ENCODE measurements around the gene CTDSP1. TPM values are rescaled to one million over a fixed set of nuclear protein-coding genes. Genes with fewer than 3 reads are reported as not detected.

CTDSP1 gene
- total and polyA plus RNA-seq, 2 donors (not counting 1 experiment from before 2014, with no cell fraction given): 99.8 to 207 TPM

GRCh38 chr2:218448934-218449333 is 49.3 kb downstream of the CTDSP1 start:
- Mint-ChIP-seq H3K9me3 (ENCODE audit: insufficient read depth) (no peaks in the 10 kb centered on the region), H3K27me3 (no peaks in the 10 kb centered on the region), H3K27ac (no peak overlapping the region), H3K4me3 (no peak overlapping the region), H3K4me1 (no peaks in the 10 kb centered on the region)
- Histone ChIP-seq H3K36me3 (replicated peaks in 1 of 2; ENCODE audit: control extremely low read depth in 1 of 2, control insufficient read depth in 1 of 2, extremely low read depth in 1 of 2, insufficient read depth in 2 of 2, low read length in 1 of 2) (peaks cover 9 to 19% of the 10 kb centered on the region in 2 experiments), H3K4me3 (ENCODE audit: control extremely low read depth in 1 of 5, extremely low read depth in 1 of 5, insufficient read depth in 1 of 5, low read depth in 2 of 5, low read length in 4 of 5) (no peak overlapping the region), H3K27ac (ENCODE audit: low read length in 2 of 2) (no peak overlapping the region), H3K27me3 (replicated peaks in 1 of 4; ENCODE audit: control extremely low read depth in 1 of 4, control insufficient read depth in 3 of 4, insufficient read depth in 4 of 4, low read length in 3 of 4) (no peaks in the 10 kb centered on the region), H4K20me1 (ENCODE audit: control insufficient read depth, insufficient read depth, low read length, poor library complexity, severe bottlenecking) (no peaks in the 10 kb centered on the region), H3K9ac (ENCODE audit: low read length) (no peak overlapping the region), H3K9me3 (ENCODE audit: control extremely low read depth in 1 of 3, control insufficient read depth in 2 of 3, insufficient read depth in 1 of 3, low read length in 2 of 3) (no peaks in the 10 kb centered on the region), H3K79me2 (ENCODE audit: control insufficient read depth, insufficient read depth, low read length) (no peaks in the 10 kb centered on the region), H3K4me2 (replicated peaks; ENCODE audit: low read depth, low read length, poor library complexity, severe bottlenecking) (no peak overlapping the region), H3K4me1 (ENCODE audit: control insufficient read depth in 2 of 2, insufficient read depth in 2 of 2, low read length in 2 of 2) (no peaks in the 10 kb centered on the region), H2AFZ (ENCODE audit: insufficient read depth, low read depth, low read length, poor library complexity, severe bottlenecking) (no peak overlapping the region)
- ATAC-seq (ENCODE audit: low read depth): no peak
- CTCF ChIA-PET: no interaction called here
- POLR2A ChIA-PET: no interaction called here
- no peak for TF ChIP-seq CTCF (IDR thresholded peaks at IDR 0.05)
- no peak for TF ChIP-seq EZH2 (IDR thresholded peaks at IDR 0.05; ENCODE audit: borderline replicate concordance, insufficient read depth, low read depth, low read length, poor library complexity, severe bottlenecking)
- 100% methylated on average over 1 of the region's 3 CpGs for WGBS (ENCODE audit: insufficient coverage)
- no peak for DNase-seq
- intact Hi-C loops (cut with micrococcal nuclease): no loop called here

GRCh38 chr2:218452079-218452478 is 52.4 kb downstream of the CTDSP1 start:
- peaks cover 3 to 4% of the 10 kb centered on the region in 2 donors for H3K4me1 ChIP-seq (ENCODE audit: control insufficient read depth in 2 of 2, insufficient read depth in 2 of 2, low read length in 2 of 2)
- no peak overlapping the region for H3K9ac ChIP-seq (ENCODE audit: low read length)
- ChIA-PET CTCF (interaction anchor here (0.5 kb wide), 1 partner anchor 31 kb away, joined by 4 read pairs; no protein-coding TSS in a partner anchor), POLR2A (no interaction called here)
- no peak for ATAC-seq (ENCODE audit: low read depth)
- no peaks in the 10 kb centered on the region for H4K20me1 ChIP-seq (ENCODE audit: control insufficient read depth, insufficient read depth, low read length, poor library complexity, severe bottlenecking)
- Mint-ChIP-seq H3K4me3 (no peak overlapping the region), H3K27me3 (no peaks in the 10 kb centered on the region), H3K27ac (no peak overlapping the region), H3K4me1 (peaks cover 4% of the 10 kb centered on the region), H3K9me3 (ENCODE audit: insufficient read depth) (no peaks in the 10 kb centered on the region)
- no peaks in the 10 kb centered on the region for H3K27me3 ChIP-seq (replicated peaks in 1 of 4; ENCODE audit: control extremely low read depth in 1 of 4, control insufficient read depth in 3 of 4, insufficient read depth in 4 of 4, low read length in 3 of 4)
- H3K36me3 ChIP-seq (replicated peaks in 1 of 2; ENCODE audit: control extremely low read depth in 1 of 2, control insufficient read depth in 1 of 2, extremely low read depth in 1 of 2, insufficient read depth in 2 of 2, low read length in 1 of 2): peaks cover 20 to 39% of the 10 kb centered on the region in 2 experiments
- intact Hi-C loops (cut with micrococcal nuclease): no loop called here
- H3K27ac ChIP-seq (ENCODE audit: low read length in 2 of 2): no peak overlapping the region
- peaks cover 0 to 3% (median 0%) of the 10 kb centered on the region in 3 donors for H3K9me3 ChIP-seq (ENCODE audit: control extremely low read depth in 1 of 3, control insufficient read depth in 2 of 3, insufficient read depth in 1 of 3, low read length in 2 of 3)
- DNase-seq: no peak
- H3K4me2 ChIP-seq (replicated peaks; ENCODE audit: low read depth, low read length, poor library complexity, severe bottlenecking): no peak overlapping the region
- no CpG with 5 or more reads among the region's 1 CpG for WGBS (ENCODE audit: insufficient coverage)
- no peak overlapping the region for H2AFZ ChIP-seq (ENCODE audit: insufficient read depth, low read depth, low read length, poor library complexity, severe bottlenecking)
- TF ChIP-seq CTCF (IDR thresholded peaks at IDR 0.05) (no peak), EZH2 (IDR thresholded peaks at IDR 0.05; ENCODE audit: borderline replicate concordance, insufficient read depth, low read depth, low read length, poor library complexity, severe bottlenecking) (no peak)
- H3K79me2 ChIP-seq (ENCODE audit: control insufficient read depth, insufficient read depth, low read length): no peaks in the 10 kb centered on the region
- no peak overlapping the region for H3K4me3 ChIP-seq (ENCODE audit: control extremely low read depth in 1 of 5, extremely low read depth in 1 of 5, insufficient read depth in 1 of 5, low read depth in 2 of 5, low read length in 4 of 5)

Small RNA genes within 50 kb of the gene (small RNA-seq; reads per million reads assigned to genes)
- gene MIR26B (ENCODE audit: insufficient read length, low read depth, low replicate concordance): 2,201 reads per million, percentile 99 among the genes with 10 or more reads in this experiment

Other genes with a start within 250 kb of the CTDSP1 start
- gene CXCR1, start 232.9 kb upstream of the CTDSP1 start, total RNA-seq: 0.12 TPM in 1 of 2 replicates, not detected in the other
- gene CXCR1, start 232.9 kb upstream of the CTDSP1 start, polyA plus RNA-seq: 0.04 and 0.07 TPM in 2 replicates
- gene ARPC2, start 182.7 kb upstream of the CTDSP1 start, total RNA-seq: 343 and 352 TPM in 2 replicates
- 309 and 314 TPM in 2 replicates for gene ARPC2, start 182.7 kb upstream of the CTDSP1 start, polyA plus RNA-seq
- 0.81 and 1.5 TPM in 2 replicates for gene GPBAR1, start 138.9 kb upstream of the CTDSP1 start, total RNA-seq
- gene GPBAR1, start 138.9 kb upstream of the CTDSP1 start, polyA plus RNA-seq: 0.66 and 1.2 TPM in 2 replicates
- 62.7 and 65.7 TPM in 2 replicates for gene AAMP, start 129.7 kb upstream of the CTDSP1 start, total RNA-seq
- 56.4 and 86.9 TPM in 2 replicates for gene AAMP, start 129.7 kb upstream of the CTDSP1 start, polyA plus RNA-seq
- 29.7 and 30.7 TPM in 2 replicates for gene PNKD, start 129.3 kb upstream of the CTDSP1 start, total RNA-seq
- 37.9 and 55.8 TPM in 2 replicates for gene PNKD, start 129.3 kb upstream of the CTDSP1 start, polyA plus RNA-seq
- 128 and 137 TPM in 2 replicates for gene TMBIM1, start 107.4 kb upstream of the CTDSP1 start, total RNA-seq
- 68.7 and 72.5 TPM in 2 replicates for gene TMBIM1, start 107.4 kb upstream of the CTDSP1 start, polyA plus RNA-seq
- gene CATIP, start 43.0 kb upstream of the CTDSP1 start, total RNA-seq: not detected in 2 replicates
- gene CATIP, start 43.0 kb upstream of the CTDSP1 start, polyA plus RNA-seq: not detected in 2 replicates
- gene SLC11A1, start 17.6 kb upstream of the CTDSP1 start, total RNA-seq: 6.5 and 7.0 TPM in 2 replicates
- 25.1 and 65.3 TPM in 2 replicates for gene SLC11A1, start 17.6 kb upstream of the CTDSP1 start, polyA plus RNA-seq
- gene VIL1, start 19.3 kb downstream of the CTDSP1 start, total RNA-seq: not detected in 2 replicates
- 0.06 TPM in 1 of 2 replicates, not detected in the other for gene VIL1, start 19.3 kb downstream of the CTDSP1 start, polyA plus RNA-seq
- 29.0 and 32.4 TPM in 2 replicates for gene USP37, start 168.5 kb downstream of the CTDSP1 start, total RNA-seq
- 3.1 and 5.2 TPM in 2 replicates for gene USP37, start 168.5 kb downstream of the CTDSP1 start, polyA plus RNA-seq
- gene CNOT9, start 169.0 kb downstream of the CTDSP1 start, total RNA-seq: 54.5 and 66.9 TPM in 2 replicates
- gene CNOT9, start 169.0 kb downstream of the CTDSP1 start, polyA plus RNA-seq: 27.7 and 28.0 TPM in 2 replicates
- gene PLCD4, start 208.0 kb downstream of the CTDSP1 start, total RNA-seq: 0.62 TPM in 1 of 2 replicates, not detected in the other
- 0.14 and 0.25 TPM in 2 replicates for gene PLCD4, start 208.0 kb downstream of the CTDSP1 start, polyA plus RNA-seq

Data from B cell (primary cell).